ENCODE measurements around the gene CERCAM.

- TF ChIP-seq CTCF (IDR thresholded peaks at IDR 0.05; ENCODE audit: insufficient read depth, low read length) = no peak
- peak; percentile 71 for TF ChIP-seq POLR2AphosphoS5 (IDR thresholded peaks at IDR 0.05; ENCODE audit: low read depth)
- TF ChIP-seq GABPA (IDR thresholded peaks at IDR 0.05; ENCODE audit: low read depth) = peak; percentile 26; the same call in 1 of the 2 replicates
- peak; percentile 15 for TF ChIP-seq REST (IDR thresholded peaks at IDR 0.05; ENCODE audit: insufficient replicate concordance, low read depth)
Observed at GRCh38 chr9:128455849-128456612, 35.4 kb downstream of the CERCAM start, which contains the start of gene ODF2.

All from HL-60 (cell line).